HG03354 (cell line): ENCODE results near the gene ZNF385D.

Source experiments
- ATAC-seq: cut with Tn5 transposase; IDR thresholded peaks from one replicate; pipeline ENCODE4 v1.9.1; 2021; ENCODE audit warnings: mild to moderate bottlenecking; ENCODE audit not compliant: unreplicated experiment, poor library complexity, severe bottlenecking

ZNF385D gene

GRCh38 chr3:21751886-21752285 is 876 bp upstream of the ZNF385D start:
- no peak for ATAC-seq

DNA sequence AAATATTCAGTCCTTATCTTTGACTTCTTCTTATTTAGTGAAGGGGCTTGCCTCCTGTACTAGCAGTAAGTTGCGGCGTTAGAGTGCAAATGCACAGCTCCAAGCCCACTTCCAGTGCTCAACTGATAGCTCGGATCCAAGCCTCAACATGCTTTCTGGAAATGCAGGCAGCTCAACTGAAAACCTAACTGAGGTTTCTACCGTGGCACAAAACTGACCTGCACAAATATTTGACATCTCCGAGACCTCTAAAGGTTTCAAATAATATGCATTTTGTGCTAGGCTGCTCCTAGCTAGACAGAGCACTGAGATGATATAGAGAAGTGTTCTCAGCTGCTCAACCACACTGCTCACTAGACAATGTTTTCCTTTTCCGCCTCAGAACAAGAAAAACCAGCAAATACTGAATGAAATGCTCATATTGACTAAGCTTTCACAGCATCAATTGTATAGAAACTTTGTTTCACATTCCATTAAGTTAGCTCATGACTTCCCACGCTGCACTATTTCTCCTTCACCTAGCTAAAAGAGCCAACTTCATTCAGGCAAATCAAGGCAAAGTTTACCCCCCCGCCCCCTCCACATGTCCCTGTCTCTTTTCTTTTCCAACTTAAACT is 822 bp downstream of the ZNF385D start:
- no peak for ATAC-seq

- no peak for ATAC-seq
Observed at GRCh38 chr3:21747966-21748555, 2.9 kb downstream of the ZNF385D start.

DNA sequence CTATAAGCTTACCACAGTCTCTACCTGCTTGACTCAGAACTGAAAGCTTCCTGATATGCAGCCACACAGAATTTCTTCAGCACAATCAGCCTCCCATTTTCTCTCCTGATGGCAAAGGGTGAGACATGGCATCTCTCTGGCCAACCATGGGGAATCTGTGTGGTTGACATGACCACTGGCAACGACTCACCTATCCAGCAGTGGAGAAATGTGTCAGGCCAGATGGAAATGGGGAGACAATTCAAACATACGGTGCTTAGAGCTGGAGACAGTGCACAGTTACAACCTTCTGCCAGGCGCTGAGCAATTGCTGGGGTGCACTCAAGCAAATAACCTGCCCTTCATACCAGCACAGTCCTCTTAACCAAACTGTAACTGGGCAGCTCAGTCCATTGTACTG is 3.6 kb downstream of the ZNF385D start:
- ATAC-seq: no peak

DNA sequence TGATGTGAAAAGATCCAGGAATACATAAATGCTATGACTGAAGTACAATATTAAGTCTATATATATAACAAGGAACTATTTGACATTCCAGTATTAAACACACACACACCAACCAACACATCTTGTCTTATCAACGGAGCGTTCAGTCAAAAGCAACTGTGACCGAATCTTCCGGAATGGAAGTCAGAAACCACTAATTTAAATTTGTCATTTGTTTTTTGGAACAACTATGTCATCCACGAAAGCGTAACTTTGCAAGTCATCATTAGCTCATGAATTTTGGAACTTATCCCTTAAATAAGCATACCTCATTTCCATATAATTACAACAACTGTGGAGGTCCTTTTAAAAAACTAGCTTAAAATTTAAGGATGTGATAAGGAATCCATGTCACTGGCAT is 5.0 kb downstream of the ZNF385D start:
- ATAC-seq: no peak

- no peak for ATAC-seq
Observed at GRCh38 chr3:21744793-21745192, 6.2 kb downstream of the ZNF385D start.

DNA sequence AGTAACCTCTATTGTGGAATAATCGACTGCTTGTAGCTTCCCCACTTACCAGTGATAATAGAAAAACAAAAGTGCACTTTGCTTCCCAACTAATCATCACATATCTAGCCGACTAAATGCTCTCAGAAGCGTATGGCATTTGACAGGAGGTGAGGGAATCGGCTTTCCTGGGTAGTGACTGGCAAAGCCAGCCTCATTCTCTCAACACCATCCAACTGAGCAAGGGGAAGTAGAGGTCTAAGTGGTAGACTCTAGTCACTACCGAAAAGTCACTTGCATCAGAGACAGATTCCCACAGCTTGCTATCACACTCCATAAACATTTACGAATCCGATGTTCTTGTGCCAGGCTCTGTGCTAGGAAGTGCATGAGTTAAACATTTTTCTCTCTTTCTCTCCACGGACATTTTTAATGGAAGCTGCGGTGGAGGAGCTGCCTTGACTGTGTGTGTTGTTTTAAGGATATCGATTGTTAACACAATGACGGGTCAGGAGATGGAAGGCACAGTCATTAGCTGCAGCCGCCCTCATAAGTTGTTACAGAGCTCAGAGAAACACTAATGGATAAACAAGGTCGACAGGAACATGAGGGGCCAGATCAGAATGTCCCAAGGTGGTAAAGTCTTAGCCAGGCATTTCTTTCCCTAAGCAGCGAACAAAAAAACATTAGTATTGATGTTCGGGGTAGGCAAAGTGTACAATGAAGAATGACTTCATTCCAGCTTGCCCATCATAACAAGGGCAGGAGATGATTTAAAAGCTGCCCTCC is 11.9 kb downstream of the ZNF385D start:
- ATAC-seq: no peak

DNA sequence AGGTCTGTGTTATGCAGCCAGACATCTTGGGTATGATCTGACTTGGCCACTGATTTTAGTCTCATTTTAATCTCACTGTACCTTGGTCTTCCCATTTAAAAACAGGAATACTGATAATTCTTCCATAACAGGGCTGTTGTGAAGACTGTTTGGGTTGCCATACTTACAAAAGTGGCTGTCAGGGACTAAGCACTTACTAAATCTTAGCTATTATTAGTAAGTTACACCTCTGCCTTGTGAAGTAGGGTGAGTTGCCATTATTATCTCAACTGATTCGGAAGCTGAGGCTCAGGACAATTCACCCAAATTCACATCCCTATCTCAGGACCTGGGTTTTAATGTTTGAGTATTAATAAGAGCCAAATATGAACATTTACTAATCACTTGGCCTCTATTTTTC is 12.7 kb downstream of the ZNF385D start:
- no peak for ATAC-seq

GRCh38 chr3:21734746-21735145 is 16.3 kb downstream of the ZNF385D start:
- ATAC-seq: no peak

- ATAC-seq: no peak
Observed at GRCh38 chr3:21729888-21730459, 21.0 kb downstream of the ZNF385D start.

- ATAC-seq: no peak
Observed at GRCh38 chr3:21729331-21729730, 21.7 kb downstream of the ZNF385D start.

GRCh38 chr3:21722768-21723167 is 28.2 kb downstream of the ZNF385D start:
- ATAC-seq: no peak

GRCh38 chr3:21722301-21722700 is 28.7 kb downstream of the ZNF385D start:
- no peak for ATAC-seq

DNA sequence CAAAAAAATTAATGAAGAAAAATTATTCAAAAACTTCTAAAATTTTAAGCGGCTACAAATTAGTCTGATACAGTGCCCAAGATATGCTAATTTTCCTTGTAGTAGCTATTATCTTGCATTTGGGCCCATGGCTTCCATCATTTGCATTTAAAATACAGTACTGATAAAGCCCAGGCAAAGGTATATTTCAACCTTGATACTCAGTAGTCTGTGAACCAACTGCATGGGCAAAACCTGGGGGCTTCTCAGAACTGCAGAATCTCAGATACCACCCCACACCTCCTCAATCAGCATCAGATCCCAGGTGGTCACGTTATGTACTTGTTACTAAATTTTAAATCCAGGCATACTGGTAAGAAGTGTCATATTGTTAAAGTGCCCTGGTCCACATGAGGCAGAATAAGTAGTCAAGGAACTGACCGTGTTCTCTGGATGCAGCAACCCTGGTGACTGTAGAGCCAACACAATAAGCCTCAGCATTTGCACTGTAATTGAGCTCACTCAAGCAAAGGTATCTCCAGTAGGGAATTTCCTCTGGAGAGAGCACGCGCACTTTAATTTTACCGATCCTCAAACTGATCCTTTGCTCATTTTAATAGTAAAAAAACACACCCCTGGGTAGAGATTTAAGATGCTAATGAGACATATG is 31.9 kb downstream of the ZNF385D start:
- ATAC-seq: no peak

DNA sequence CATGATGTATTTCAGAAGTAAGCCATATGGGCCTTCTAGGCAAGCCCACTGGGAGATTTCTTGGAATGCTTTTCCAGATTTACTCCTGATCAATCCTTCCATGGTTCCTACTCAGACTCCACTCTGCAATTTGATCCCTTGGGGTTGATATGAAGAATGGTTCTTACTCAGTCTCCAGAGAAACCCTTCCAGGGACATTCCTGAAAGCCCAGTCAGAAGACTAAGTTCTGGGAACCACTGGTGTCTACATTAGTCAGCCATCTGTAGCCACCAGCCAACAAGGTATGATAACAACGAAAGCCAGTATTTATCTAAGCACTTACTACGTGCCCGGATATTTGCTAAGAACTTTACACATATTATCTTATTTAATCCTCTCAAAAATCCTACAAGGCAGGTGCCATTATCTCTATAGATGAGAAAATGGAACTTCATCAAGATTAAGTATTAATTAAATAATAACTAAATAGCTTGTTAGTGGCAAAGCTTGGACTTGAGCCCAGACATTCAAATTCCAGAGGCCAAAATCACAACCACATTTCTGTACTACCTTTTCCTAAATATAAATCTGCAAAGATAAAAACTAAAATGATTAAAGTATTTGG is 32.7 kb downstream of the ZNF385D start:
- ATAC-seq: no peak

DNA sequence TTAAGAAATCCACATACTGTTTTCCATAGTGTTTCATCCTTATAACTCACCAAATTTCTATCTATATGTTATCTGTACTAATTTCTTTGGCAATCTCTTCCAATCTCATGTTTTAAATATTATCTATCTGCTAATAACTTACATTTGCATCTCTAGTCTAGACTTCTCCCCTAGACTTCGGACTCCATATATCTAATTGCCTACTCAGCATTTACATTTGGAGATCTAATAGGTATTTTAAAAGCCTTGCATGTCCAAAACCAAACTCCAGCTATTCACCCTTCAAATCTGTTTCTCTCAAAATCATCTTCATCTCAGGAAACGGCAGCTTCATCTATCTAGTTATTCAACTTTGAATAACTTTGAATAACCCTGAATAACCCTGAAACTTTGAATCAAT is 35.3 kb downstream of the ZNF385D start:
- ATAC-seq: no peak

GRCh38 chr3:21705769-21706168 is 45.2 kb downstream of the ZNF385D start:
- no peak for ATAC-seq

- ATAC-seq: no peak
Observed at GRCh38 chr3:21704796-21705195, 46.2 kb downstream of the ZNF385D start.

GRCh38 chr3:21703291-21703690 is 47.7 kb downstream of the ZNF385D start:
- ATAC-seq: no peak

DNA sequence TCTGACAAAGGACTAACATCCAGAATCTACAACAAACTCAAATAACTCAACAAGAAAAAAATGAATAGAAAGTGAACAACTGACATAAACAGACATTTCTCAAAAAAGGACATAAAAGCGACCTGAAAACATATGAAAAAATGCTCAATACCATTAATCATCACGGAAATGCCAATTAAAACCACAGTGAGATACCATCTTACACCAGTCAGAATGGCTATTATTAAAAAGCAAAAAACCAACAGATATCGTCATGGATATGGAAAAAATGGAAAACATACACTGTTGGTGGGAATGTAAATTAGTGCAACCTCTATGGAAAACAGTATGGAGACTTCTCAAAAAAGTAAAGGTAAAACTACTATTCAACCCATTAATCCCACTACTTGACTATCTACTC is 53.3 kb downstream of the ZNF385D start:
- no peak for ATAC-seq
